HG03045 (cell line): ENCODE data around the gene NEUROG2.
"Not testable (repeated sequence)": the region's sequence is repeated elsewhere in the genome, so short reads cannot be mapped to it uniquely, and the experiment has no call there.

ENCODE experiments used
- ATAC-seq: cut with Tn5 transposase; IDR thresholded peaks from one replicate; pipeline ENCODE4 v1.9.1; 2021; ENCODE audit warnings: mild to moderate bottlenecking, moderate library complexity; ENCODE audit not compliant: unreplicated experiment

Gene NEUROG2

GRCh38 chr4:112492321-112492720 is 23.7 kb downstream of the NEUROG2 start:
- ATAC-seq = no peak

- ATAC-seq = not testable (repeated sequence)
Measured at GRCh38 chr4:112490808-112491207, 25.2 kb downstream of the NEUROG2 start.

- no peak for ATAC-seq
Measured at GRCh38 chr4:112485930-112486329, 30.1 kb downstream of the NEUROG2 start.

GRCh38 chr4:112473985-112474384 is 42.0 kb downstream of the NEUROG2 start:
- ATAC-seq = no peak

- ATAC-seq = no peak
Measured at GRCh38 chr4:112472318-112472717, 43.7 kb downstream of the NEUROG2 start.
